Caco-2 (cell line): Measurements from ENCODE around the gene BLOC1S2. TPM values are rescaled to one million over a fixed set of nuclear protein-coding genes. Genes with fewer than 3 reads are reported as not detected.

Experiments
- Bru-seq: library from RNA; stranded (reverse); fragments of 400-500 nt; gene quantifications from one replicate; lab custom pipeline; 2021; lab: Mats Ljungman, UMichigan
- BruChase-seq, 2 experiments: library from RNA; stranded (reverse); fragments of 400-500 nt; gene quantifications; one replicate each; lab custom pipeline; 2021; lab: Mats Ljungman, UMichigan
- BruUV-seq: library from RNA; stranded (reverse); fragments of 400-500 nt; replicated peaks from 2 replicates; lab custom pipeline; 2021; lab: Mats Ljungman, UMichigan
- CTCF ChIA-PET: fragments of 300-600 bp; sonication (Branson Sonifier 250); formaldehyde crosslinking; loops from one replicate; lab custom pipeline; 2022; ENCODE audit warnings: antibody characterized with exemption; lab: Charles Lee
- POLR2A ChIA-PET: fragments of 300-600 bp; sonication (Branson Sonifier 250); formaldehyde crosslinking; loops from one replicate; lab custom pipeline; 2022; ENCODE audit warnings: antibody characterized with exemption; lab: Charles Lee
- DNase-seq, 2 experiments: peaks; one replicate each; pipeline versions ENCODE4 v3.0.0 to v3.0.0-alpha.2; 2020 to 2022
- H3K27me3 ChIP-seq: replicated peaks from 2 replicates; pipeline ENCODE4 v1.6.0; 2011; ENCODE audit warnings: low read length; ENCODE audit not compliant: control insufficient read depth, insufficient read depth
- H3K36me3 ChIP-seq: 2 replicates; pipeline ENCODE4 v1.5.1; 2011; ENCODE audit warnings: low read length; ENCODE audit not compliant: control insufficient read depth, insufficient read depth
- H3K4me1 ChIP-seq: fragments of 250-450 bp; sonication (Bioruptor Pico); 2 replicates; pipeline ENCODE4 v1.5.1; 2020; ENCODE audit warnings: mild to moderate bottlenecking
- H3K4me3 ChIP-seq: 2 replicates; pipeline ENCODE4 v1.5.1; 2011; ENCODE audit warnings: low read depth, mild to moderate bottlenecking, control low read depth, low read length
- H3K9me3 ChIP-seq: fragments of 250-450 bp; sonication (Bioruptor Pico); 2 replicates; pipeline ENCODE4 v1.5.1; 2020; ENCODE audit warnings: mild to moderate bottlenecking, moderate library complexity
- H3K27ac Mint-ChIP-seq: one replicate; pipeline ENCODE4 v1.8.0; 2022; ENCODE audit warnings: mixed read lengths; ENCODE audit not compliant: unreplicated experiment
- H3K27me3 Mint-ChIP-seq: one replicate; pipeline ENCODE4 v1.8.0; 2022; ENCODE audit warnings: mixed read lengths; ENCODE audit not compliant: insufficient read depth, unreplicated experiment
- H3K36me3 Mint-ChIP-seq: one replicate; pipeline ENCODE4 v1.8.0; 2022; ENCODE audit warnings: mild to moderate bottlenecking, mixed read lengths; ENCODE audit not compliant: insufficient read depth, unreplicated experiment
- H3K4me1 Mint-ChIP-seq: one replicate; pipeline ENCODE4 v1.8.0; 2022; ENCODE audit warnings: low read depth, mixed read lengths; ENCODE audit not compliant: unreplicated experiment
- H3K4me3 Mint-ChIP-seq: one replicate; pipeline ENCODE4 v1.8.0; 2022; ENCODE audit warnings: mild to moderate bottlenecking, moderate library complexity, mixed read lengths; ENCODE audit not compliant: unreplicated experiment
- H3K9me3 Mint-ChIP-seq: one replicate; pipeline ENCODE4 v1.8.0; 2022; ENCODE audit warnings: mixed read lengths; ENCODE audit not compliant: unreplicated experiment
- intact Hi-C: fragments of 100-400 bp; cut with micrococcal nuclease; formaldehyde crosslinking; loops from one replicate; pipeline ENCODE4 v1.10.0; 2022; ENCODE audit not compliant: unreplicated experiment
- long read RNA-seq: library from polyadenylated mRNA; stranded (forward); transcript quantifications from one replicate; pipeline ENCODE4 v2.0.0, GENCODE V29; 2022
- total RNA-seq: library from RNA; stranded (reverse); gene quantifications from 2 replicates; pipeline ENCODE4 v1.2.3, GENCODE V29; 2022
- TF ChIP-seq, protein P1 (sequence below), 2 experiments: fragments of 200-600 bp in 1 of 2; IDR thresholded peaks; 1 replicate in 1 of 2; 2 replicates in 1 of 2; pipeline versions ENCODE4 v1.5.1 to v1.8.0; 2011 to 2022; ENCODE audit warnings: antibody characterized with exemption in 1 of 2, control low read depth in 1 of 2, inconsistent platforms in 1 of 2, low read depth in 1 of 2, low read length in 1 of 2, mild to moderate bottlenecking in 1 of 2, moderate library complexity in 1 of 2; ENCODE audit not compliant: insufficient read depth in 1 of 2, severe bottlenecking in 1 of 2, unreplicated experiment in 1 of 2

BLOC1S2 gene
- 51.9 and 52.8 TPM in 2 replicates for total RNA-seq
- Bru-seq, nascent RNA: percentile 75 among the genes with signal in this experiment
- BruChase-seq, experiment 1, labeled RNA remaining after a 2-hour chase: percentile 86 among the genes with signal in this experiment
- percentile 91 among the genes with signal in this experiment for BruChase-seq, experiment 2, labeled RNA remaining after a 6-hour chase
- long read RNA-seq, transcript BLOC1S2-202 (5 exons, 1,249 nt): major isoform, 122 of 146 reads
- long read RNA-seq, transcript BLOC1S2-203 (4 exons, 2,024 nt): minor isoform, 5 of 146 reads
- long read RNA-seq, partial matches to known transcripts: 3 of 146 reads
- long read RNA-seq, other reads (novel, unspliced or antisense): 13 of 146 reads

GRCh38 chr10:100286051-100287033 lies at the start of gene BLOC1S2:
Gene BLOC1S2 (minus strand): TSS chr10:100286680. CDS start chr10:100286659, 21 bp downstream.
- Histone ChIP-seq H3K9me3 (no peaks in the 10 kb centered on the region), H3K36me3 (0 out of 2 replicates have a peak, but pooled peaks cover 1% of the 10 kb centered on the region), H3K27me3 (no peaks in the 10 kb centered on the region), H3K4me1 (peaks cover 9% of the 10 kb centered on the region), H3K4me3 (peak within 1 kb of the TSS; percentile 97)
- peak; percentile 83 to 95 for DNase-seq
- Mint-ChIP-seq H3K36me3 (peaks cover 20% of the 10 kb centered on the region), H3K9me3 (no peaks in the 10 kb centered on the region), H3K4me1 (peaks cover 15% of the 10 kb centered on the region), H3K27ac (peak within 1 kb of the TSS; percentile 94), H3K27me3 (no peaks in the 10 kb centered on the region), H3K4me3 (peak within 1 kb of the TSS; percentile 99)
- BruUV-seq: no TSS peak
- ChIA-PET CTCF (interaction anchor here (0.6 to 1.3 kb wide), 3 partner anchors 17 to 592 kb away, joined by 3 to 5 read pairs (median 3); no protein-coding TSS in a partner anchor), POLR2A (interaction anchor here (1.0 kb wide), 1 partner anchor 9 kb away, joined by 18 read pairs; no protein-coding TSS in a partner anchor)
- intact Hi-C loops: loop anchor here (1.0 to 2.0 kb wide), 2 partner anchors 14 to 19 kb away; partner anchors contain the start of gene CWF19L1
- TF ChIP-seq, protein P1, sequence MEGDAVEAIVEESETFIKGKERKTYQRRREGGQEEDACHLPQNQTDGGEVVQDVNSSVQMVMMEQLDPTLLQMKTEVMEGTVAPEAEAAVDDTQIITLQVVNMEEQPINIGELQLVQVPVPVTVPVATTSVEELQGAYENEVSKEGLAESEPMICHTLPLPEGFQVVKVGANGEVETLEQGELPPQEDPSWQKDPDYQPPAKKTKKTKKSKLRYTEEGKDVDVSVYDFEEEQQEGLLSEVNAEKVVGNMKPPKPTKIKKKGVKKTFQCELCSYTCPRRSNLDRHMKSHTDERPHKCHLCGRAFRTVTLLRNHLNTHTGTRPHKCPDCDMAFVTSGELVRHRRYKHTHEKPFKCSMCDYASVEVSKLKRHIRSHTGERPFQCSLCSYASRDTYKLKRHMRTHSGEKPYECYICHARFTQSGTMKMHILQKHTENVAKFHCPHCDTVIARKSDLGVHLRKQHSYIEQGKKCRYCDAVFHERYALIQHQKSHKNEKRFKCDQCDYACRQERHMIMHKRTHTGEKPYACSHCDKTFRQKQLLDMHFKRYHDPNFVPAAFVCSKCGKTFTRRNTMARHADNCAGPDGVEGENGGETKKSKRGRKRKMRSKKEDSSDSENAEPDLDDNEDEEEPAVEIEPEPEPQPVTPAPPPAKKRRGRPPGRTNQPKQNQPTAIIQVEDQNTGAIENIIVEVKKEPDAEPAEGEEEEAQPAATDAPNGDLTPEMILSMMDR (IDR thresholded peaks at IDR 0.05; ENCODE audit: insufficient read depth in 1 of 2, low read depth in 1 of 2, low read length in 1 of 2, severe bottlenecking in 1 of 2, unreplicated experiment in 1 of 2): no peak

GRCh38 chr10:100334762-100335161 lies 48.3 kb upstream of the BLOC1S2 start:
- H3K4me1 ChIP-seq: no peaks in the 10 kb centered on the region
- BruUV-seq: no TSS peak
- no peaks in the 10 kb centered on the region for H3K9me3 ChIP-seq
- peaks cover 15% of the 10 kb centered on the region for H3K27me3 Mint-ChIP-seq
- H3K27ac Mint-ChIP-seq: no peak overlapping the region
- ChIA-PET POLR2A (interaction anchor here (1.0 kb wide), 1 partner anchor 201 kb away, joined by 5 read pairs; the partner anchor contains the start of gene HIF1AN), CTCF (interaction anchor here (0.7 kb wide), 1 partner anchor 12 kb away, joined by 4 read pairs; the partner anchor contains the start of gene SCD)
- no peaks in the 10 kb centered on the region for H3K36me3 ChIP-seq
- no peaks in the 10 kb centered on the region for H3K4me1 Mint-ChIP-seq
- H3K9me3 Mint-ChIP-seq: no peaks in the 10 kb centered on the region
- TF ChIP-seq, protein P1 (IDR thresholded peaks at IDR 0.05; ENCODE audit: insufficient read depth in 1 of 2, low read depth in 1 of 2, low read length in 1 of 2, severe bottlenecking in 1 of 2, unreplicated experiment in 1 of 2): no peak
- H3K4me3 Mint-ChIP-seq: no peak overlapping the region
- no peak for DNase-seq
- no peak overlapping the region for H3K4me3 ChIP-seq
- no peaks in the 10 kb centered on the region for H3K36me3 Mint-ChIP-seq
- intact Hi-C loops: no loop called here
- no peaks in the 10 kb centered on the region; the same call in 1 of the 2 replicates for H3K27me3 ChIP-seq
